ENCODE results near the gene HRK.

DNA sequence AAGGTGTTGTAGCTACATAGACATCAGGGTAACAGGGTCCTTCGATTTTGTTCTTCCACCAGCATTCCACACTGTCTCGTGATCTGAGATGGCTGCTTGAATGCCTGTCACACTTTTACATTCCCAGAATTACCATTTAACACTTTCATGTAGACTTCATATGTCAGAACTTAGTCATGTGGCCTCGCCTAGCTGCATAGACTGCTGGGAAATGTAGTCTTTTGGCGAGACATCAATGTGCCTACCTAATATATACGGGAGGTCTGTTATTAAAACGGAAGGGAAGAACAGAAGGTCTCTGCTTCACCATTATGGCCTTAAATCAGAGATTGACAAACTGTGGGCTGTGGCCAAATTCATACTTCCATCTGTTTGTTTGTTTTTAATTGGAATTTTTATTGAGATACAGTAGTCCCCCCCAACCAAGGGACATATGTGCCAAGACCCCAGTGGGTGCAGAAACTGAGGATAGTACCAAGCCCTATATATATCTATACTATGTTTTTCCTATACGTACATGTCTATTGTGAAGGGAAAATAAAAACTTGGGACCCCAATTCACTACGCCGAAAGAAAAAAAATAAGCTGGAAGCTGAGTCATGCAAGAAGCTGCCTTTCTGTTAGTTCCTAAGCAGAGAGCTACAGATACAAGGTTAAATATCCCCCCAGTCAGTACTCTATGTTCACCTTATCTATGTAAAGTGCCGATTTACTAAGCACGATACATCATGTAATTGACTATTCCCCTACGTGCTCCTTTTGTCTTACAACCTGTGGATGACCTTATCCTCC, 11.3 kb upstream of the HRK start:
- TF ChIP-seq, protein P1, sequence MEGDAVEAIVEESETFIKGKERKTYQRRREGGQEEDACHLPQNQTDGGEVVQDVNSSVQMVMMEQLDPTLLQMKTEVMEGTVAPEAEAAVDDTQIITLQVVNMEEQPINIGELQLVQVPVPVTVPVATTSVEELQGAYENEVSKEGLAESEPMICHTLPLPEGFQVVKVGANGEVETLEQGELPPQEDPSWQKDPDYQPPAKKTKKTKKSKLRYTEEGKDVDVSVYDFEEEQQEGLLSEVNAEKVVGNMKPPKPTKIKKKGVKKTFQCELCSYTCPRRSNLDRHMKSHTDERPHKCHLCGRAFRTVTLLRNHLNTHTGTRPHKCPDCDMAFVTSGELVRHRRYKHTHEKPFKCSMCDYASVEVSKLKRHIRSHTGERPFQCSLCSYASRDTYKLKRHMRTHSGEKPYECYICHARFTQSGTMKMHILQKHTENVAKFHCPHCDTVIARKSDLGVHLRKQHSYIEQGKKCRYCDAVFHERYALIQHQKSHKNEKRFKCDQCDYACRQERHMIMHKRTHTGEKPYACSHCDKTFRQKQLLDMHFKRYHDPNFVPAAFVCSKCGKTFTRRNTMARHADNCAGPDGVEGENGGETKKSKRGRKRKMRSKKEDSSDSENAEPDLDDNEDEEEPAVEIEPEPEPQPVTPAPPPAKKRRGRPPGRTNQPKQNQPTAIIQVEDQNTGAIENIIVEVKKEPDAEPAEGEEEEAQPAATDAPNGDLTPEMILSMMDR (IDR thresholded peaks at IDR 0.05; ENCODE audit: low read depth, low read length, missing input control) = no peak
- TF ChIP-seq YY1 (IDR thresholded peaks at IDR 0.05) (no peak), ZBTB33 (IDR thresholded peaks at IDR 0.05) (no peak), RAD21 (IDR thresholded peaks at IDR 0.05) (no peak), GABPA (IDR thresholded peaks at IDR 0.05 in 1 of 2, conservative IDR thresholded peaks at IDR 0.05 in 1 of 2) (no peak), ATF3 (IDR thresholded peaks at IDR 0.05) (no peak), REST (IDR thresholded peaks at IDR 0.05) (no peak), TAF1 (conservative IDR thresholded peaks at IDR 0.05) (no peak), EGR1 (IDR thresholded peaks at IDR 0.05; ENCODE audit: low read depth in 2 of 2) (no peak), RXRA (IDR thresholded peaks at IDR 0.05) (no peak)
- TF ChIP-seq, protein P2, sequence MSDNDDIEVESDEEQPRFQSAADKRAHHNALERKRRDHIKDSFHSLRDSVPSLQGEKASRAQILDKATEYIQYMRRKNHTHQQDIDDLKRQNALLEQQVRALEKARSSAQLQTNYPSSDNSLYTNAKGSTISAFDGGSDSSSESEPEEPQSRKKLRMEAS (IDR thresholded peaks at IDR 0.05) = no peak
